Measurements from ENCODE around the gene TSPAN9. TPM values are rescaled to one million over a fixed set of nuclear protein-coding genes. Genes with fewer than 3 reads are reported as not detected.

Gene TSPAN9
- total RNA-seq, 1 donor from 2014 or later, result 17.7 TPM

GRCh38 chr12:3329361-3329760, 252.2 kb downstream of the TSPAN9 start:
- no peaks in the 10 kb centered on the region for H3K36me3 ChIP-seq (ENCODE audit: control insufficient read depth, insufficient read depth, low read length)
- no peak for DNase-seq (ENCODE audit: low read depth)
- no peak overlapping the region for H3K4me3 ChIP-seq (ENCODE audit: low read depth, low read length)
- TF ChIP-seq CTCF (IDR thresholded peaks at IDR 0.05; ENCODE audit: insufficient read depth, low read length, poor library complexity, severe bottlenecking), result no peak
- H3K27me3 ChIP-seq (ENCODE audit: control insufficient read depth, insufficient read depth, low read length), result peaks cover 3% of the 10 kb centered on the region

DNA sequence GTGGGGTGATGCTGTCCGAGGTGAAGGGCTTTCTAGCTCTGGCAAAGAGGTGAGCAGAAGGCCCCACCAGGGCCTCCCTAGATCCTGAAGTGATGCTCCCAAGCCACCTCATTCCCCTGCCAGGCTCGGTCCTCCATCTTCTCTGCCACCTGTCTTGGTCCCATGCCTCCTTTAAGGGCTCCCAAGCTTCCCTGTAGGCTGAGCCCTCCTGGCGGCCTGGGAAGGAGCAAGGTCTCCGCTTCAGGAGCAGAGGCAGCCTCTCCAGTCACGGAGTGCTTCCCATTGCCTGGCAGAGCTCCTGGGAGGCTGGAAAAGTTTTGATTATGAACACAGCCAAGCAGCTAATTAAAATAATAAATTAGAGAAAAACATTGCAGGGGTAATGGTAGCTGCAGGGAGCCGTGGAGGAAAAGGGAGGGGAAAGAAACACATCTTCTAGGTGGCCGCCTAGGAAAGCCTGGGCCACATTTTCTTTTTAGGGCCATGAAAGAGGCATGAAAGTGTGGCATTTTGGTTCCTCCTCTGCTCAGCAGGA, 253.9 kb downstream of the TSPAN9 start:
- H3K27me3 ChIP-seq (ENCODE audit: control insufficient read depth, insufficient read depth, low read length), result peaks cover 3% of the 10 kb centered on the region
- no peak for DNase-seq (ENCODE audit: low read depth)
- H3K4me3 ChIP-seq (ENCODE audit: low read depth, low read length), result no peak overlapping the region
- no peak for TF ChIP-seq CTCF (IDR thresholded peaks at IDR 0.05; ENCODE audit: insufficient read depth, low read length, poor library complexity, severe bottlenecking)
- no peaks in the 10 kb centered on the region for H3K36me3 ChIP-seq (ENCODE audit: control insufficient read depth, insufficient read depth, low read length)

GRCh38 chr12:3332188-3332587, 255.0 kb downstream of the TSPAN9 start:
- H3K27me3 ChIP-seq (ENCODE audit: control insufficient read depth, insufficient read depth, low read length), result peaks cover 3% of the 10 kb centered on the region
- no peak overlapping the region for H3K4me3 ChIP-seq (ENCODE audit: low read depth, low read length)
- no peak for TF ChIP-seq CTCF (IDR thresholded peaks at IDR 0.05; ENCODE audit: insufficient read depth, low read length, poor library complexity, severe bottlenecking)
- no peak for DNase-seq (ENCODE audit: low read depth)
- H3K36me3 ChIP-seq (ENCODE audit: control insufficient read depth, insufficient read depth, low read length), result no peaks in the 10 kb centered on the region

- no peaks in the 10 kb centered on the region for H3K27me3 ChIP-seq (ENCODE audit: control insufficient read depth, insufficient read depth, low read length)
- no peak overlapping the region for H3K4me3 ChIP-seq (ENCODE audit: low read depth, low read length)
- no peaks in the 10 kb centered on the region for H3K36me3 ChIP-seq (ENCODE audit: control insufficient read depth, insufficient read depth, low read length)
- no peak for TF ChIP-seq CTCF (IDR thresholded peaks at IDR 0.05; ENCODE audit: insufficient read depth, low read length, poor library complexity, severe bottlenecking)
- DNase-seq (ENCODE audit: low read depth), result no peak
These were observed 256.4 kb downstream of the TSPAN9 start for GRCh38 chr12:3333583-3333982.

DNA sequence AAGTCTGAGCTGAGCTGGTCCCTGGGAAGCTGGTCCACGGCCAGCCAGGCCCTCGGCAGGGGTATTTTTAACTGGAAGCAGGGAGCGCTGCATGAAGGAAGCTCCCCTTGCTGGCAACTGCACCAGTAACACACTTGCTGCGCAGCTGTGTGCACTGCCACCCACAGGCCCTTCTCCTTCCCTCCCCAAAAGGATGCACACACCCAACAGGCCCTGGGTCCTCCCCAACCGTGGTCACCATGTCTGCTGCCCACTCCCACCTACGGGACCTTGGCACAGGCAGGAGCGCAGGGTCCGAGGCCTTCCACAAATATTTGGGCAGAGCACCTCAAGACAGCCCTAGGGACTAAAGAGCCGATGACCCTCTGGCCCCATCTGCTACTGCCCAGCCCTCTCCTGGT, 256.8 kb downstream of the TSPAN9 start:
- no peak for DNase-seq (ENCODE audit: low read depth)
- H3K4me3 ChIP-seq (ENCODE audit: low read depth, low read length), result no peak overlapping the region

More for the DNA sequence above, 256.8 kb downstream of the TSPAN9 start:
- Histone ChIP-seq H3K36me3 (ENCODE audit: control insufficient read depth, insufficient read depth, low read length) (no peaks in the 10 kb centered on the region), H3K27me3 (ENCODE audit: control insufficient read depth, insufficient read depth, low read length) (no peaks in the 10 kb centered on the region)
- TF ChIP-seq CTCF (IDR thresholded peaks at IDR 0.05; ENCODE audit: insufficient read depth, low read length, poor library complexity, severe bottlenecking), result no peak

Measured in kidney epithelial cell (primary cell).